CD14-positive monocyte (primary cell): Measurements from ENCODE around the gene OR8K5. TPM values are rescaled to one million over a fixed set of nuclear protein-coding genes. Genes with fewer than 3 reads are reported as not detected.

ENCODE experiments used
- DNase-seq, 3 donors: peaks; one replicate each; pipeline ENCODE4 v3.0.0-alpha.2; 2011 to 2022
- H2AFZ ChIP-seq: 2 replicates; pipeline ENCODE4 v1.6.0; 2012; ENCODE audit warnings: mild to moderate bottlenecking, low read depth, low read length, inconsistent platforms; ENCODE audit not compliant: insufficient read depth, poor library complexity, severe bottlenecking
- H3K27ac ChIP-seq, 2 donors: 1 replicate in 1 of 2; 2 replicates in 1 of 2; pipeline ENCODE4 v1.5.1; 2012 to 2013; ENCODE audit warnings: low read length in 2 of 2, control low read depth in 1 of 2, inconsistent platforms in 1 of 2, low read depth in 1 of 2, mild to moderate bottlenecking in 1 of 2
- H3K27me3 ChIP-seq, 2 donors: one replicate each; pipeline versions ENCODE4 v1.6.0 to v1.6.1; 2011 to 2013; ENCODE audit warnings: low read length in 2 of 2; ENCODE audit not compliant: control insufficient read depth in 2 of 2, insufficient read depth in 2 of 2
- H3K36me3 ChIP-seq, 2 donors: replicated peaks in 1 of 2; 1 replicate in 1 of 2; 2 replicates in 1 of 2; pipeline versions ENCODE4 v1.5.1 to v1.6.1; 2012 to 2013; ENCODE audit warnings: low read length in 2 of 2, control low read depth in 1 of 2, inconsistent platforms in 1 of 2, mild to moderate bottlenecking in 1 of 2; ENCODE audit not compliant: insufficient read depth in 2 of 2, control insufficient read depth in 1 of 2
- H3K4me1 ChIP-seq, 2 donors: 1 replicate in 1 of 2; 2 replicates in 1 of 2; pipeline versions ENCODE4 v1.5.1 to v1.6.1; 2012 to 2013; ENCODE audit warnings: low read length in 2 of 2, control low read depth in 1 of 2, inconsistent platforms in 1 of 2, mild to moderate bottlenecking in 1 of 2, moderate library complexity in 1 of 2; ENCODE audit not compliant: insufficient read depth in 2 of 2, control insufficient read depth in 1 of 2
- H3K4me2 ChIP-seq: replicated peaks from 2 replicates; pipeline ENCODE3; 2012; ENCODE audit warnings: low read length, moderate library complexity, mild to moderate bottlenecking; ENCODE audit not compliant: poor library complexity, severe bottlenecking; ENCODE audit errors: extremely low read depth
- H3K4me3 ChIP-seq, 3 experiments: fragments of 200-600 bp in 1 of 3; sonication (generic) in 1 of 3; replicated peaks in 1 of 3; 1 replicate in 2 of 3; 2 replicates in 1 of 3; pipeline ENCODE4 v1.5.1; 2011 to 2013; ENCODE audit warnings: low read length in 3 of 3, mild to moderate bottlenecking in 3 of 3, control low read depth in 2 of 3, low read depth in 2 of 3, inconsistent platforms in 1 of 3, moderate library complexity in 1 of 3
- H3K79me2 ChIP-seq: 2 replicates; pipeline ENCODE4 v1.6.0; 2012; ENCODE audit warnings: mild to moderate bottlenecking, control low read depth, inconsistent platforms, low read length, moderate library complexity; ENCODE audit not compliant: insufficient read depth
- H3K9ac ChIP-seq: 2 replicates; pipeline ENCODE4 v1.6.0; 2017; ENCODE audit warnings: low read length, mild to moderate bottlenecking; ENCODE audit not compliant: insufficient read depth, poor library complexity, severe bottlenecking
- H3K9me3 ChIP-seq, 2 donors: replicated peaks in 1 of 2; 1 replicate in 1 of 2; 2 replicates in 1 of 2; pipeline versions ENCODE4 v1.5.1 to v1.6.1; 2012 to 2013; ENCODE audit warnings: low read length in 2 of 2, control low read depth in 1 of 2; ENCODE audit not compliant: control insufficient read depth in 1 of 2, insufficient read depth in 1 of 2
- H4K20me1 ChIP-seq: 2 replicates; pipeline ENCODE4 v1.6.0; 2012; ENCODE audit warnings: mild to moderate bottlenecking, low read length, control low read depth, moderate library complexity; ENCODE audit not compliant: insufficient read depth
- H3K27ac Mint-ChIP-seq, 7 donors: one replicate each; pipeline ENCODE4 v1.8.0; 2020; ENCODE audit warnings: mild to moderate bottlenecking in 7 of 7, mixed read lengths in 7 of 7, moderate library complexity in 6 of 7, inconsistent platforms in 2 of 7
- H3K27me3 Mint-ChIP-seq, 3 donors: one replicate each; pipeline ENCODE4 v1.8.0; 2021 to 2022; ENCODE audit warnings: low read depth in 3 of 3, mild to moderate bottlenecking in 3 of 3, mixed read lengths in 3 of 3, moderate library complexity in 3 of 3, inconsistent platforms in 1 of 3
- H3K36me3 Mint-ChIP-seq, 2 donors: one replicate each; pipeline ENCODE4 v1.8.0; 2020; ENCODE audit warnings: mixed read lengths in 2 of 2, inconsistent platforms in 1 of 2, mild to moderate bottlenecking in 1 of 2
- H3K4me1 Mint-ChIP-seq: one replicate; pipeline ENCODE4 v1.8.0; 2020; ENCODE audit warnings: mild to moderate bottlenecking, mixed read lengths
- H3K4me3 Mint-ChIP-seq, 2 donors: one replicate each; pipeline ENCODE4 v1.8.0; 2020; ENCODE audit warnings: mild to moderate bottlenecking in 2 of 2, mixed read lengths in 2 of 2, moderate library complexity in 1 of 2
- H3K9me3 Mint-ChIP-seq, 7 donors: one replicate each; pipeline ENCODE4 v1.8.0; 2020 to 2022; ENCODE audit warnings: mixed read lengths in 7 of 7, mild to moderate bottlenecking in 6 of 7, moderate library complexity in 6 of 7, inconsistent platforms in 2 of 7
- CTCF ChIP-seq: fragments of 200-600 bp; IDR thresholded peaks from one replicate; pipeline ENCODE4 v1.8.0; 2022; ENCODE audit warnings: antibody characterized with exemption, mild to moderate bottlenecking
- WGBS: methylation state at CpG from one replicate; pipeline ENCODE4 v1.1.5; 2013; ENCODE audit warnings: missing lambda C conversion rate; ENCODE audit not compliant: insufficient coverage; 5-methylcytosine and 5-hydroxymethylcytosine counted together
- intact Hi-C, 2 donors: fragments of 100-400 bp; cut with micrococcal nuclease; formaldehyde crosslinking; loops; one replicate each; pipeline versions ENCODE4 v1.15.0 to v1.15.1; 2023
- polyA plus RNA-seq, 3 donors: library from polyadenylated mRNA; depleted of rRNA in 1 of 3; unstranded in 2 of 3; stranded (reverse) in 1 of 3; fragments of 300-500 nt in 2 of 3; fragments of >200 nt in 1 of 3; fragmentation: Illumina TruSeq in 2 of 3; gene quantifications; 1 replicate in 2 of 3; 2 replicates in 1 of 3; pipeline ENCODE4 v1.2.3, GENCODE V29; 2012 to 2021

Gene OR8K5
- polyA plus RNA-seq, 3 donors, result not detected

DNA sequence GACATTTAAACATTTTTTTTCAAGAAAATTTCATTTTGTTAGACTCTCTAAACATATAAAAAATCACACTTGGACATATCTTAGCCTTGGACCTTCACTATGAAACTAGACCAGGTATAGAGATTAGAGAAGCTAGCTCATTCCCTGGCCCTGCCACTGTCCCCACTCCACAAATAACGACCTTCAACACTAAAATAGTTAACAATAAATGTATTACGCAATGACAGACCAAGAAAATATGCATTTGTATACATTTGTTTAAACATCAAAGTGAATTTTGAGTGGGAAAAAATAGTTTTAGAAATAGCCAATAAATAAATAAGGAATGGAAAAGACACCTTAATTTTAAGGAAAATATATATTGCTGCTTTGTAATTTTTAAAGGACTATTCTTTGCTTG lies 37.2 kb upstream of the OR8K5 start:
- Mint-ChIP-seq H3K9me3 (peaks cover 0 to 7% (median 0%) of the 10 kb centered on the region in 7 donors), H3K27me3 (no peaks in the 10 kb centered on the region), H3K36me3 (no peaks in the 10 kb centered on the region), H3K27ac (no peak overlapping the region), H3K4me3 (no peak overlapping the region), H3K4me1 (no peaks in the 10 kb centered on the region)
- H3K79me2 ChIP-seq, result no peaks in the 10 kb centered on the region
- no peak overlapping the region for H3K4me2 ChIP-seq
- intact Hi-C loops, result no loop called here
- no peaks in the 10 kb centered on the region for H3K9me3 ChIP-seq
- H3K9ac ChIP-seq, result no peak overlapping the region
- DNase-seq, result no peak
- H2AFZ ChIP-seq, result no peak overlapping the region
- H4K20me1 ChIP-seq, result no peaks in the 10 kb centered on the region
- no peak for TF ChIP-seq CTCF
- H3K27ac ChIP-seq, result no peak overlapping the region
- no peaks in the 10 kb centered on the region for H3K27me3 ChIP-seq
- WGBS, result no CpG with 5 or more reads among the region's 2 CpGs
- no peak overlapping the region for H3K4me3 ChIP-seq
- H3K36me3 ChIP-seq, result no peaks in the 10 kb centered on the region
- no peaks in the 10 kb centered on the region for H3K4me1 ChIP-seq

- no peaks in the 10 kb centered on the region for H3K36me3 Mint-ChIP-seq
- H3K27ac Mint-ChIP-seq, result no peak overlapping the region
- no peaks in the 10 kb centered on the region for H3K9me3 ChIP-seq
- no peak overlapping the region for H3K4me3 Mint-ChIP-seq
- H3K27me3 Mint-ChIP-seq, result no peaks in the 10 kb centered on the region
- no peaks in the 10 kb centered on the region for H4K20me1 ChIP-seq
- no peaks in the 10 kb centered on the region for H3K4me1 Mint-ChIP-seq
- no peaks in the 10 kb centered on the region for H3K27me3 ChIP-seq
- no peak overlapping the region for H3K4me3 ChIP-seq
- intact Hi-C loops, result no loop called here
- WGBS, result no CpG with 5 or more reads among the region's 3 CpGs
- H3K4me1 ChIP-seq, result no peaks in the 10 kb centered on the region
- TF ChIP-seq CTCF, result no peak
- no peak overlapping the region for H3K4me2 ChIP-seq
- H2AFZ ChIP-seq, result no peak overlapping the region
- H3K9ac ChIP-seq, result no peak overlapping the region
- no peak for DNase-seq
- no peaks in the 10 kb centered on the region for H3K79me2 ChIP-seq
- H3K36me3 ChIP-seq, result no peaks in the 10 kb centered on the region
- H3K9me3 Mint-ChIP-seq, result peaks cover 0 to 7% (median 0%) of the 10 kb centered on the region in 7 donors
- H3K27ac ChIP-seq, result no peak overlapping the region
Observed at GRCh38 chr11:56196705-56197104, 36.6 kb upstream of the OR8K5 start.
